ENCODE data around the gene COMMD4.
"Not testable (repeated sequence)": the region's sequence is repeated elsewhere in the genome, so short reads cannot be mapped to it uniquely, and the experiment has no call there.

The COMMD4 gene

GRCh38 chr15:75335705-75336355 is at the start of gene COMMD4:
Gene COMMD4, plus strand, starts transcription at chr15:75336063. Its CDS starts 27 bp downstream, at chr15:75336090.
- peak; percentile 97 for DNase-seq

DNA sequence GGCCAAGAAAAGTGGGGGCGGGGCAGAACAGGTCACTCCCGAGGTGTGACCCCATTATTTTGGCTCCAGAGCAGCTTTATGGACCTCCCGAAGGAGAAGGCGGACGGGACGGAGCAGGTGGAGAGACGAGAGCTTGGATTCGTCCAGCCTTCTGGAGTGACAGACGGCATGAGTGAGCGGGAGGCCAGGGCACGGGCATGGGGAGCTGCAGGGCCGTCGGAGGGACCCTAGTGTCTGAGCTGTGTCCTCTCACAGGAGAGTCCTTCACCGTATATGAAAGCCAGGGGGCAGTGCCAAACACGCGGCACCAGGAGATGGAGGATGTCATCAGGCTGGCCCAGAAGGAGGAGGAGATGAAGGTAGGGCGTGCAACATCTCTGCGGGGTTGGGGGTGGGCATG is 42.2 kb upstream of the COMMD4 start:
- DNase-seq, result not testable (repeated sequence)

DNA sequence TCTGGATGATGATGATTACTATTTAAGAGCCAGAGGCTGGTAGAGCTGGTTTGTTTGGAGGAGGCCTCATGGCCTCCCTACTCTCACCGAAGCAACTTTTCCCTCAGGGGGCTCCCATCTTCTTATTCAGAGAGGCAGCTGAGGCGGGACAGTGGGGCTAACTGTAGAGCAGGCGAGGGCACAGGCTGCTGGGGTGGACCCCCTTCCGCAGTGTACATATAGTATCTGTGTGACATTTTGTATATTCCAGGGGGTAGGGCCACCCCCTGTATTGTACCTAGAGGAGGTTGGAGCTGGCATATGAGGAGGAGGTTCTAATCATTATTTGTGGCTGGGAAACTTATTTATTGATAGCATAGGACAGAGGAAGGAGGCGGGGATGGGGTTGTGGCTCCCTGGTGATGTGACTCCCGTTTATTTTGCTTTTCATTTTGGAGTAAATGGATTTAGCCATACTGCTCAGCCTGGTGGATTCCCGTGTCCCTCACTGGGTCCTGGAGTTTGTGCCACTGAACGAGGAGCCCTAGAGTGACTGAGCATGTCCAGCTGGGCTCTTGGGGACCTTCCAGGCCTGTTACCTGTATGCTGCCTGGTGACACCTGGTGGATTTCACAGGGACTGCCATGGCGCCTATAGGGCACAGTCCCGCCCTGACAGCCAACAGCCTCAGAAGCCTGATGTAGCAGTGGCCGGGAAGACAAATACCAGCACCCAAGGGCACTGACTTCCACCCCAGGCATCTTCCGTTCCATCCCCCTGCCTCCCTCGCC is 37.1 kb upstream of the COMMD4 start:
- not testable (repeated sequence) for DNase-seq

GRCh38 chr15:75299311-75299688 is 36.6 kb upstream of the COMMD4 start:
- not testable (repeated sequence) for DNase-seq

- DNase-seq, result not testable (repeated sequence)
Measured at GRCh38 chr15:75300026-75300425, 35.8 kb upstream of the COMMD4 start.

GRCh38 chr15:75302318-75302717 is 33.5 kb upstream of the COMMD4 start:
- DNase-seq, result no peak

- not testable (repeated sequence) for DNase-seq
Measured at GRCh38 chr15:75302753-75303152, 33.1 kb upstream of the COMMD4 start.

- DNase-seq, result no peak
Measured at GRCh38 chr15:75306188-75306587, 29.7 kb upstream of the COMMD4 start.

- peak; percentile 52 for DNase-seq
Measured at GRCh38 chr15:75307778-75308390, 28.0 kb upstream of the COMMD4 start.

DNA sequence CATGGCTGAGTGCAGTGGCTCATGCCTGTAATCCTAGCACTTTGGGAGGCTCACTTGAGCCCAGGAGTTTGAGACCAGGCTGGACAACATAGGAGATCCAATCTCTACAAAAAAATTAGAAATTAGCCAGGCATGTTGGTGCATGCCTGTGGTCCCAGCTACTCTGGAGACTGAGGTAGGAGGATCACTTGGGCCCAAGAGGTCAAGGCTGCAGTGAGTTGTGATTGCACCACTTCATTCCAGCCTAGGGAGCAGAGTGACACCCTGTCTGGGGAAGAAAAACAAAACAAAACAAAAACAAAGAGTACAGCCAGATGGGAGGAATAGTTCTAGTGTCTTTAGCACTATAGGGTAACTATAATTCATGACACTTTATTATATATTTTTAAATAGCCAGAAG is 26.2 kb upstream of the COMMD4 start:
- no peak for DNase-seq

- DNase-seq, result not testable (repeated sequence)
Measured at GRCh38 chr15:75312548-75312947, 23.3 kb upstream of the COMMD4 start.

GRCh38 chr15:75313116-75313845 is 22.6 kb upstream of the COMMD4 start:
- DNase-seq, result no peak

DNA sequence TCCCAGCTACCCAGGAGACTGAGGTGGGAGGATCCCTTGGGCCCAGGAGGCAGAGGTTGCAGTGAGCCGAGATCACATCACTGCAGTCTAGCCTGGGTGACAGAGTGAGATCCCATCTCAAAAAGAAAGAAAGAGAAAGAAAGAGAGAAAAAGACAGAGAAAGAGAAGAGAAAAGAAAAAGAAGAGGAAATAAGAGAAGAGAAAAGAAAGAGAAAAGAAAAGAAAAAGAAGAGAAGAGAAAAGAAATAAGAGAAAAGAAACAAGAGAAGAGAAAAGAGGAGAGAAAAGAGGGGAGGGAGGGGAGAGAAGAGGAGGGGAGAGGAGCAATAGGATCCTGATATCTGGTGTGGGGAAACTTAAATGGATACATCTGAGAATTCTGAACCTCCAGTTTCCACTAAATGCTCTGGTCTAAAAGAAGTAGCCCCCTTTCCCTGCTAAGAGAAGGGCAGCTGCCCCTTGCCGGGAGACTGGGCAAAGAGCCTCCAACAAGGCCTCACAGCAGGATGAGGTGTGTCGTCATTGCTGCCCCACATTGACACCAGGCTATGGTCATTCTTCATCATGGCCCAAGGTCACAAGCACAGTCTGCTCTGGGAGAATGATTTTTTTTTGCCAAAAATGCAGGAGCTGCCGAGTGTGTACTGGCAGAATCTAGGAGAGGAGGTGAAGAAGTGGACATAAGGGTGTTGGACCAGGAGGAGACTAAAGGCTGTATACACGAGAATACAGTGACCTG is 21.1 kb upstream of the COMMD4 start:
- DNase-seq, result no peak

DNA sequence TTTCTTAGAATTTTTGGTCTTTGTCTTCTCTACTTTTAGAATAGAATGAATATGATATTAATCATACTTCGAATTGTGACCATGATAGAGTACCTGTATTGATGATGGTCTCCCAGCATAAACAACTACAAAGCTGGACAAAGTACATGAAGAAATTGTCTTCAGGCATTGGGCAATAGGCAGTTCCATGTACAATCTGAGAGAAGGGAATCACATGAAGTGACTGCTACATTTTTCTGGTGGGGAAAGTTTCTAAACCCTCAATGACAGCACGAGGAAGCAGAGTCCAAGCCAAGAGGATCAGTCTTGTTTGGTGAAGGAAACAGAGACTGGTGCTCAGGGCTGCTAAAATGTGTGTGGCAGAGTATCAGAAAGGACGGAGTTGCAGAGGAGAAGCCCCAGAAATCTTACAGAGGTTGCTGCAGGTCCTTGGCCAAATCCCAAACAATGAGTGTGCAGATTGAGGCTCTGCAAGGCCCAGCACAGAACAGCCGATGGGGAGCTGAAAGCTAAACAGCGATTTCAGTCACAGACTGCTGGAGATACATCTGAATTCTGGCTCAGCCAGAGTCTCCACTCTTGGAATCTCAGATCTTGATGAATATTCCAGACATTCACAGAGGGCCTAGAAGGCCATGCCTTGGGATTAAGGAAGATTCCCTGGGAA is 16.5 kb upstream of the COMMD4 start:
- DNase-seq, result not testable (repeated sequence)

DNA sequence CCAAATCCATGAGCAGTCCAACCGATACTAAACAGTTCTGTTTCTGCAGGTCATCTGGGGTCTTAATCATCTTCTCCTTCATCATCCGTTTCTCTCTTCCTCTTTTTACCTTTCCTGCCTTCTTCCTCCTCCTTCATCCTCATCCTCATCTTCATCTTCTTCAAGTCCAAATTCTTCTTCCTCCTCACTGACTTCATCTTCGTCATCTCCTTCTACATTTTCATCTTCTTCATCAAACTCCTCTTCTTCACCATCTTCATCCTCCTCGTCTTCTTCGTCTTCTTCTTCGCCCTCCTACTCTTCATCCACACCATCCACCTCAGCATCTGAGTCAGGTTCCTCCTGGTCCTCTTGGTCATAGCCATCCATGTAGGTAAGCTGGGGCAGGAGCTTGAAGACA is 14.2 kb upstream of the COMMD4 start:
- no peak for DNase-seq

DNA sequence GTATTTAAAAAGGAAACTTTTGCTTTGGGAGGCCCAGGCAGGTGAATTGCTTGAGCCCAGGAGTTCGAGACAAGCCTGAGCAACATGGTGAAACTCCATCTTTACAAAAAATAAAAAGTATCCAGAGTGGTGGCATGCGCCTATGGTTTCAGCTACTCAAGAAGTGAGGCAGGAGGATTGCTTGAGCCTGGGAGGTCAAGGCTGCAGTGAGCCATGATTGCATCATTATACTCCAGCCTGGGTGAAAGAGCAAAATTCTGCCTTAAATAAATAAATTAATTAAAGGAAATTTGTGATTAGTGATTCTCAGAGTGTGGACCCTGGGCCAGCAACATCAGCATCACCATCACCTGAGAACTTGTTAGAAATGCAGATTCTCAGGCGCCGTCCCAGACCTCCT is 9.9 kb upstream of the COMMD4 start:
- DNase-seq, result no peak

- no peak for DNase-seq
Measured at GRCh38 chr15:75327005-75327404, 8.9 kb upstream of the COMMD4 start.

- no peak for DNase-seq
Measured at GRCh38 chr15:75327491-75327890, 8.4 kb upstream of the COMMD4 start.

GRCh38 chr15:75328493-75329314 is 7.2 kb upstream of the COMMD4 start:
- DNase-seq, result no peak

DNA sequence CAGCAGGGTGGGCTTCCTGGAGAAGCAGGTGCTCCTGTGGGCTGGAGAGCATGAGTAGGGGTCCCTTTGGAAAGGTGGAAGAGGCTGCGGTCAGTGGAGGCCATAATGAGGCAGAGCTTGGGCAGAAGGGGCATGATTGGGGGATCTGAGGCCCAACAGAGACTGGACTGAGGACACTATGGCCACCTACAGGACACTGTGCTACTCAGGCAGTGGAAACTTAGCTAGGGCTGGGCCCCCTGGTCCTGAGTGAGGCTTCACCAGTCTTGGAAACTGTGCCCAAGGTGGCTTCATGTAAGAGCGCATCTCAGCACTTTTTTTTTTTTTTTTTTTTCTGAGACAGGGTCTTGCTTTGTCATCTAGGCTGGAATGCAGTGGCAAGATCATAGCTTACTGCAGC is 6.3 kb upstream of the COMMD4 start:
- DNase-seq, result no peak

- DNase-seq, result not testable (repeated sequence)
Measured at GRCh38 chr15:75332093-75332492, 3.8 kb upstream of the COMMD4 start.
